CD4-positive, alpha-beta T cell treated with Interleukin-2 at 100 ng/mL for 4 hours (primary cell): ENCODE results near the gene MRFAP1L1.

Experiments
- DNase-seq: peaks from one replicate; pipeline ENCODE4 v3.0.0-alpha.2; 2020; ENCODE audit warnings: low spot score

MRFAP1L1 gene

GRCh38 chr4:6716018-6716911 lies 6.6 kb upstream of the MRFAP1L1 start, which contains the start of gene BLOC1S4:
BLOC1S4 (plus strand) TSS chr4:6716174; CDS start chr4:6716210, 36 bp downstream.
- peak; percentile 92 for DNase-seq

DNA sequence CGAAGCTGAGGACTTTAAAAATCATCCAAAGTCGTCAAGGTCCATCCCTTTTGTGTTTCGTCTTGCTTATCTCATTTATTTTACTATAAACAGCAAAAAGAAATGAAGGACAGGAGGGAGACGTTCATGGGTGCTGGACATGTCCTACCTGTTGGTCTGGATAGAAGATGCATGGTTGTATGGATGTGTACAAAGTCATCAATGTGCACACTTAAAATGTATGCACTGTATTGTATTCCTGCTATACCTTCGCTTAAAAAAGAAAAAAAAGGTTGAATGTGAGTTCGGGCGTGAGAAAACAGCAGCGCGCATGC lies 6.0 kb upstream of the MRFAP1L1 start:
- DNase-seq = no peak

DNA sequence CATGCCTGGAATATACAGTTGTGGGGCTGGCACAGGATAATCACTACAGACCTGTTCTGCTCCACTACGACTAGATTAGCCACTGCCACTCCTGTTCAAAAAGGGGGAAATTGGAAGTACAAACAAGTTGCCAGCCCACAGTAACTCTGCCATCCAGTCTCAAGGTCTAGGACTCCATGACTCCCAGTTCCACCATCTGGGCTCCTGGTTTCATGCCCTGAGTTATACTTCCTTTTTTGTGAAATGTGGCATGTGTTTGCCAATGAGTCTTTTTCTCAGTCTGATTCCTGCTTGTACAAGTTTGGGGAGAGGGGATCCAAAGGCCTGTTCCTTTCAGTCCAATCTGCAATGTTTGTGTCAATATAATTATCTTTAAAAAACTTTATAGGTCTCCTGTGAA lies 5.3 kb upstream of the MRFAP1L1 start:
- no peak for DNase-seq

- no peak for DNase-seq
Measured at GRCh38 chr4:6710996-6711395, 1.3 kb upstream of the MRFAP1L1 start.

DNA sequence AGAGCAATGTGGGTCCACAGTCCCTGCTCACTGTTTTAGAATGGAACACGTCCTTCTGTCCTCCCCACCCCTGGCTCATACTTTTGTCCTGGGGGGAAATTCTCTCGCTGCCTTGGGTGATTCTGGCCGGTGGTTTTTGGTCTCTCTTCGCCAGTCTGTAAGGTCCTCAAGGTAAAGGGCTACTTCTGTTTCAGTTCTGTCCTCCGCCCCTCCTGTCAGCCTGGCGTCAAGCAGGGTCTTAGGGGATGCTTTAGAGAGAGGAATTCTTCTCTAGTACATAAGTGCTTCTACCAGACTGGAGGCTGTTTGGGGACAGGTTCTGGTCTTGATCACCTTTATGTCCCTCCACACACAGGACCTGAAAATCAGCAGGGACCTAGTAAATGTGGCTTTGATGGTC lies 617 bp upstream of the MRFAP1L1 start:
- no peak for DNase-seq

GRCh38 chr4:6706173-6706572 lies 3.5 kb downstream of the MRFAP1L1 start:
- no peak for DNase-seq

- DNase-seq = no peak
Measured at GRCh38 chr4:6705646-6706045, 4.0 kb downstream of the MRFAP1L1 start.

DNA sequence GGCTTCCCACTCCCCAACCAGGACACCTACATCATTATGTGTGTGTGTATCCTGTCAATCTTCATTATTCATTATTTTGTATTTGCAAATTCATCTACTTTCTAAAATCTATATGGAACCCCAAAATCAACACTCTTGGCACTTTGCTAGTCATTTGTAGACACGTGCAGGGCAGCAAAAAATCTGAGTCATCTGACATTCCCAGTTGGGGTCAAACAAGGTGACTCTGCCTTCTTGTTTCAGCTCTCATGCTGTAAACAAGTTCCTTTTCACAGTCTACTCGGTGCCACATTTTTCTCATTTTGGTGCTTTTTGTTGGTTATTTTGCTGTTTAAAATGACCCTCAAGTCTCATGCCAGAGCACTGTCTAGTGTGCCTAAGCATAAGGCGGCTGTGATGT lies 5.9 kb downstream of the MRFAP1L1 start:
- DNase-seq = no peak

- no peak for DNase-seq
Measured at GRCh38 chr4:6702761-6703160, 6.9 kb downstream of the MRFAP1L1 start.

- DNase-seq = peak; percentile 44
Measured at GRCh38 chr4:6701371-6701770, 8.3 kb downstream of the MRFAP1L1 start.

DNA sequence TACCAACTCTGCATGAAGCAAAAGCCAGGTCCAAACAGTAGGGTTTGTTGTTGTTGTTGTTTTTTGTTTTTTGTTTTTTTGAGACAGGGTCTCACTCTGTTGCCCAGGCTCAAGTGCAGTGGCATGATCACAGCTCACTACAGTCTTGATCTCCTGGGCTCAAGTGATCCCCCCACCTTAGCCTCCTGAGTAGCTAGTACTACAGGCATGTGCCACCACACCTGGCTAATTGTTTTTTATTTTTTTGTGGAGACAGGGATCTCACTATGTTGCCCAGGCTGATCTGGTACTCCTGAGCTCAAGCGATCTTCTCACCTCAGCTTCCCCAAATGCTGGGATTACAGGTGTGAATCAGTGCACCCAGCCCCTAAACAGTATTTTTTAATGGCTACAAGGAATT lies 9.8 kb downstream of the MRFAP1L1 start:
- no peak for DNase-seq

GRCh38 chr4:6699388-6699787 lies 10.3 kb downstream of the MRFAP1L1 start:
- DNase-seq = no peak

DNA sequence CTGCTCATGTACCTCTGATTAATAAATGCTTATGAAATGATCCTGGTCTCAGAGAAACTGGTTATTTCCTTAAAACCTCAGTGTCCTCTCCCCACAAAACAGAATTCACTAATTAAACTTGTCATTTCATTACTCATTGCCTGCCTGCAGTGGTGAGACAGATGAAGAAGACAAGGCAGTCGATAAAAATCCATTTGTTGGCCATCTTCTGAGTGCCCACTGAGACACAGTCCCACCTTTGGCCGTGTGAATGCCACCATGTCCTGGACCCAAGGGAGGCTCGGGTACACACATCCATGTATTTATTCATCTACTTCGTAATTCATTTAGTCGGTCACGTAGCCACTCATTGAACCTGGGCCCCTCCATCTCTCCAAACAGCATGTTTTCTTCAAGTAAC lies 12.5 kb downstream of the MRFAP1L1 start:
- DNase-seq = no peak

- DNase-seq = no peak
Measured at GRCh38 chr4:6696611-6697010, 13.1 kb downstream of the MRFAP1L1 start.

DNA sequence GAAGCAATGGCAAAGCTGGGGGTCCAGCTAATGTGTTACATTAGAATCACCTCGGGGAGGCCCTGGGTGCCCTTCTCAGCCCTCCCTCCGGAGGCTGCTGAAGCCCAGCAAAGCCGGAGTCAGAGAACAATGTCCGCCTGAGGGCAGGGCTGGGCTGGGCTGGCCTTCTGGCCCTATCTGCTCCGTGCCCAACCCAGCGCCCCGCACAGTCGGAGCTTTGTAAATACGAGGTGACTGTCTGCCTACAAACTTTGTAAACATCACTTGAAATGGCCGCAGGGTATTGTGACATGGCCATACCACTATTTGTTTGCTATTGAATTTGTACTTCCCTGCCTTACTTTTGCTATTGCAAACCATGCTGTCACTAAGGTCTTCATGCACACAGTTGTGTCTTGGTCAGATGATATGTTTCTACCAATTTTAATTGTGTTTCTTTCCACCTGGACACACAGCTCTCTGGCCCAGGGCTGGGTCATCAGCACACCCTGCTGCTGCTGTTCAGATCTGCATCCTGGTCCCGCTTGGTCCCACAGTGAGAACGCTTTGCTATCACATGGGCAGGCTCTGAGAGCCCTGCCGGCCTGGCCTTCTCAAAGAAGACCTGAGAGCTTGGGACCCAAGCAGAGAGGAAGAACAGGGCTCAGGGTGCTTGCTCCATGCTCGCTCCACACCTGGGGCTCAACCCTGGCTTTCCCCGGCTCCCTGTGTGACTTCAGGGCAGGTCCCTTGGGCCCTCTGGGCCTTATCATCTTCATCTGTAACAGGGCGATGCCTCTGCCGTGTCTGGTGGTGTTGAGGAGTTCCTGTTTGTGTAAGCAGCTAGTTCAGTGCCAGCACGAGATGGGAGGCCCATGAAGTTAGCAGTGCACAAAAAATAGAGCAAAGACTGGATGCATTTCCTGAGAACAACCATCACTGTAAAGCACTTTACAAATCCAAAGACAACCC lies 13.7 kb downstream of the MRFAP1L1 start:
- DNase-seq = peak; percentile 77

- DNase-seq = no peak
Measured at GRCh38 chr4:6694177-6694901, 15.3 kb downstream of the MRFAP1L1 start.

DNA sequence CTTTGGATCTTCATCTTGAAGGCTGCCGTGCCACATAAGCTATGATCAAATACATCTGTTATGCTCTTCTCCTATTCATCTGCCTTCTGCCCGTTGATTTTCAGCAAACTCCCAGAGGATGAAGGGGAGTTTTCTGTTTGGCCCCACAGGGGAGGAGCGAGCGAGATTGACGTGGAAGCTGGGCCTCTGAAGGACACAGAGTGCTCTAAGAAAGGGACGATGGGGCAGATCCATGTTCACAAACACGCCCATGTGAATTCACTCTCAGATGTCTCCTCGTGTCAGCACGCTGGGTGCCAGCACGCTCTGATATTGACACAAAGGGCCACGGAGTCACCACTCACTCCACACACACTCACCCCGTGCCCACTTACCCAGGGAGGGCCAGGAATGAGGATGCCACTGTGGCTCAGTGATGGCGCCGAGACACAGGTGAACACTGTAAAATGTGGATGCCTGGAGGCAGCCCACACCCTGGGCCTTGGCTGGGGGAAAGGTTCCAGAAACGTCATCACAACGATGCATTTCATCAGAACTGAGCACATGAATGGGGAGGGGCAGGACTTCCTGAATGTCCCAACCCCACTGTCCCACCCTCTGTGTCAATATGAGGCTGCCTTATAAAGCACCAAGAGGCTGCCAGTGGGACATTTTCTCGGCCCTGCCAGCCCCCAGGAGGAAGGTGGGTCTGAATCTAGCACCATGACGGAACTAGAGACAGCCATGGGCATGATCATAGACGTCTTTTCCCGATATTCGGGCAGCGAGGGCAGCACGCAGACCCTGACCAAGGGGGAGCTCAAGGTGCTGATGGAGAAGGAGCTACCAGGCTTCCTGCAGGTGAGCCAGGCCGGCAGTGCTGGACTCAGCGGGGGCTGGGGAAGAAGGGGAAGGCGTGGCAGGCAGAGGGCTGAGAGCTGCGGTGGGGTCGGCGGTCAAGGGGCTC lies 16.2 kb downstream of the MRFAP1L1 start, which contains the start of gene S100P:
TSS of gene S100P (plus strand) at position 648 of the 946 bp plus-strand sequence. CDS start at position 703, 55 bp downstream.
- DNase-seq = no peak

- DNase-seq = no peak
Measured at GRCh38 chr4:6692806-6693205, 16.9 kb downstream of the MRFAP1L1 start.

GRCh38 chr4:6692379-6692778 lies 17.3 kb downstream of the MRFAP1L1 start:
- DNase-seq = no peak

DNA sequence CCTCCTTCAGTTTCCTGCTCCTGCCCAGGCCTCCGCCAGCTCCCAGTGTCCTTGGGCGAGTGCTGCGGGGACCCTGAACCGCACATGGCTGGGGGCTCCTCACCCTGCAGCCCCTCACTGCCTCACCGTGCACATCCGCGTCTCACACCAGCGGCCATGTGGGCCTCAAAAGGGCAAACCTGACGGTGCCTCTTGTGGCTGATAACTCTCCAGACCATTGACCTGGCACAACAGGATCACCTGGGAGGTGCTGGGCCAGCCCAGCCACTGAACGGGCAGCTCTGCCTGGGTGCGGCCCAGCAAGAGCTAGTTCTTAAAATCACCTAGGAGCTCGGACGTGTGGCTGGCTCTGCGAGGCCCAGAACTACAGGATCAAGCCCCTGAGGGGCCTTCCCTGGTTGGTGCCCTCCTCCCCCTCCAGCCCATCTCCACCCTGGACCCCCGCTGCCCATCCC lies 20.1 kb downstream of the MRFAP1L1 start:
- DNase-seq = no peak
